T-cell (primary cell): Measurements from ENCODE around the gene CCDC69. TPM values are rescaled to one million over a fixed set of nuclear protein-coding genes. Genes with fewer than 3 reads are reported as not detected.

Source experiments
- ATAC-seq, 4 experiments: fragments of 200-7000 bp in 3 of 4; fragments of 150-1000 bp in 1 of 4; cut with Tn5 transposase; replicated peaks in 1 of 4; 1 replicate in 3 of 4; 2 replicates in 1 of 4; pipeline ENCODE4 v1.10.0; 2021; ENCODE audit warnings: moderate library complexity in 3 of 4, mild to moderate bottlenecking in 2 of 4, moderate number of reproducible peaks in 1 of 4
- CTCF ChIA-PET, 2 donors: fragments of 300-600 bp; sonication (Branson Sonifier 250); formaldehyde crosslinking; loops; one replicate each; lab custom pipeline; 2022; ENCODE audit warnings: antibody characterized with exemption in 2 of 2; lab: Charles Lee
- POLR2A ChIA-PET, 2 donors: fragments of 300-600 bp; sonication (Branson Sonifier 250); formaldehyde crosslinking; loops; one replicate each; lab custom pipeline; 2022; ENCODE audit warnings: antibody characterized with exemption in 2 of 2; lab: Charles Lee
- DNase-seq, 35 experiments: peaks; one replicate each; pipeline versions ENCODE4 v3.0.0 to v3.0.0-alpha.2; 2013 to 2023
- H3K27ac ChIP-seq: one replicate; pipeline ENCODE4 v1.5.1; 2013; ENCODE audit warnings: low read length
- H3K27me3 ChIP-seq, 2 experiments: replicated peaks in 1 of 2; 1 replicate in 1 of 2; 2 replicates in 1 of 2; pipeline versions ENCODE4 v1.6.1 to v1.7.0; 2013; ENCODE audit warnings: low read length in 1 of 2, mixed read lengths in 1 of 2; ENCODE audit not compliant: control insufficient read depth in 2 of 2, insufficient read depth in 2 of 2; ENCODE audit errors: extremely low read depth in 1 of 2
- H3K36me3 ChIP-seq, 2 donors: 1 replicate in 1 of 2; 2 replicates in 1 of 2; pipeline versions ENCODE4 v1.6.1 to v1.7.0; 2013; ENCODE audit warnings: low read length in 1 of 2; ENCODE audit not compliant: control insufficient read depth in 2 of 2, insufficient read depth in 1 of 2; ENCODE audit errors: extremely low read depth in 1 of 2
- H3K4me1 ChIP-seq, 2 experiments: 1 replicate in 1 of 2; 2 replicates in 1 of 2; pipeline versions ENCODE4 v1.6.1 to v1.7.0; 2013; ENCODE audit warnings: low read length in 2 of 2, mixed read lengths in 1 of 2; ENCODE audit not compliant: insufficient read depth in 2 of 2, control insufficient read depth in 1 of 2; ENCODE audit errors: extremely low read depth in 1 of 2
- H3K4me3 ChIP-seq, 2 donors: 1 replicate in 1 of 2; 2 replicates in 1 of 2; pipeline versions ENCODE4 v1.5.1 to v1.7.0; 2013; ENCODE audit warnings: mild to moderate bottlenecking in 2 of 2, low read length in 1 of 2, moderate library complexity in 1 of 2; ENCODE audit not compliant: control insufficient read depth in 1 of 2; ENCODE audit errors: extremely low read depth in 1 of 2
- H3K9me3 ChIP-seq: 2 replicates; pipeline ENCODE4 v1.7.0; 2013
- H3K27ac Mint-ChIP-seq, 2 donors: one replicate each; pipeline ENCODE4 v1.8.0; 2020 to 2021; ENCODE audit warnings: mild to moderate bottlenecking in 2 of 2, mixed read lengths in 2 of 2
- H3K27me3 Mint-ChIP-seq, 2 donors: one replicate each; pipeline ENCODE4 v1.8.0; 2021 to 2022; ENCODE audit warnings: mixed read lengths in 2 of 2
- H3K36me3 Mint-ChIP-seq: one replicate; pipeline ENCODE4 v1.8.0; 2021; ENCODE audit warnings: mixed read lengths
- H3K4me1 Mint-ChIP-seq, 3 donors: one replicate each; pipeline ENCODE4 v1.8.0; 2020 to 2022; ENCODE audit warnings: mixed read lengths in 3 of 3, mild to moderate bottlenecking in 1 of 3
- H3K4me3 Mint-ChIP-seq, 3 donors: one replicate each; pipeline ENCODE4 v1.8.0; 2020 to 2022; ENCODE audit warnings: mild to moderate bottlenecking in 3 of 3, mixed read lengths in 3 of 3, moderate library complexity in 3 of 3
- H3K9me3 Mint-ChIP-seq, 3 donors: one replicate each; pipeline ENCODE4 v1.8.0; 2020 to 2022; ENCODE audit warnings: mixed read lengths in 3 of 3
- WGBS: methylation state at CpG from one replicate; pipeline ENCODE4 v1.1.5; 2013; ENCODE audit warnings: missing lambda C conversion rate; ENCODE audit not compliant: insufficient coverage; 5-methylcytosine and 5-hydroxymethylcytosine counted together
- total RNA-seq, 35 experiments: library from RNA in 6 of 35; stranded (reverse) in 6 of 35; fragments of 120-200 nt in 1 of 35; gene quantifications; one replicate each; pipeline versions ENCODE4 v1.2.1 to v1.2.4 and lab custom pipeline; 2013 to 2026

The CCDC69 gene
- total RNA-seq (100 to 1,000 TPM in 1 of 5 donors, 10 to 100 TPM in 4; 86.3 to 112 (median 93.5) TPM), total RNA-seq (lab: John Stamatoyannopoulos, UW) (26.3 to 215 (median 131) reads per million in 29 experiments)
- total RNA-seq (2013), result 97.3 TPM

- Mint-ChIP-seq H3K4me1 (peaks cover 58 to 66% (median 59%) of the 10 kb centered on the region in 3 donors), H3K27ac (peak within 1 kb of the TSS; percentile 97 to 99), H3K36me3 (peaks cover 23% of the 10 kb centered on the region), H3K27me3 (no peaks in the 10 kb centered on the region), H3K9me3 (no peaks in the 10 kb centered on the region), H3K4me3 (peak within 1 kb of the TSS; percentile 87 to 94 (median 88))
- ATAC-seq (peak; percentile 56 to 65 (median 62)), DNase-seq (peak in 28 of 35 experiments; percentile 19 to 65 (median 38))
- peak within 1 kb of the TSS; percentile 94 for H3K27ac ChIP-seq
- WGBS, result under 1% methylated on average over 49 of the region's 58 CpGs
- H3K27me3 ChIP-seq, result no peaks in the 10 kb centered on the region
- ChIA-PET CTCF (interaction anchor here (0.6 to 4.7 kb wide), 11 partner anchors 10 to 98 kb away, joined by 3 to 28 read pairs (median 7); partner anchors contain the start of gene GM2A (in 2 of the 2)), POLR2A (interaction anchor here (0.6 to 2.4 kb wide), 8 partner anchors 9 to 53 kb away, joined by 3 to 19 read pairs (median 5); partner anchors contain the start of gene GM2A (in 1 of the 2))
- H3K4me1 ChIP-seq, result peaks cover 41 to 61% of the 10 kb centered on the region in 2 experiments
- H3K4me3 ChIP-seq, result peak within 1 kb of the TSS; percentile 87 to 95
- no peaks in the 10 kb centered on the region for H3K9me3 ChIP-seq
- peaks cover 2 to 9% of the 10 kb centered on the region in 2 donors for H3K36me3 ChIP-seq
These were observed at the start of gene CCDC69 for GRCh38 chr5:151223447-151224264. Gene CCDC69, minus strand, starts transcription at chr5:151224092. Its CDS starts 122 bp downstream, at chr5:151223970.

GRCh38 chr5:151271336-151271735 is 47.4 kb upstream of the CCDC69 start:
- ChIA-PET CTCF (no interaction called here), POLR2A (no interaction called here)
- no peak overlapping the region for H3K4me3 ChIP-seq
- H3K27ac Mint-ChIP-seq, result no peak overlapping the region
- DNase-seq (no peak), ATAC-seq (no peak)
- no peaks in the 10 kb centered on the region for H3K4me1 Mint-ChIP-seq
- H3K27me3 ChIP-seq, result no peaks in the 10 kb centered on the region
- peaks cover 25% of the 10 kb centered on the region for H3K36me3 Mint-ChIP-seq
- H3K27ac ChIP-seq, result no peak overlapping the region
- H3K4me1 ChIP-seq, result no peaks in the 10 kb centered on the region
- H3K27me3 Mint-ChIP-seq, result no peaks in the 10 kb centered on the region
- H3K36me3 ChIP-seq, result peaks cover 7 to 31% of the 10 kb centered on the region in 2 donors
- no peaks in the 10 kb centered on the region for H3K9me3 Mint-ChIP-seq
- H3K4me3 Mint-ChIP-seq, result no peak overlapping the region
- H3K9me3 ChIP-seq, result no peaks in the 10 kb centered on the region

GRCh38 chr5:151270599-151270998 is 46.7 kb upstream of the CCDC69 start:
- Histone ChIP-seq H3K4me3 (no peak overlapping the region), H3K4me1 (no peaks in the 10 kb centered on the region), H3K36me3 (peaks cover 7 to 32% of the 10 kb centered on the region in 2 donors), H3K27me3 (no peaks in the 10 kb centered on the region), H3K27ac (no peak overlapping the region), H3K9me3 (no peaks in the 10 kb centered on the region)
- no peaks in the 10 kb centered on the region for H3K27me3 Mint-ChIP-seq
- DNase-seq, result no peak
- no peak for ATAC-seq
- CTCF ChIA-PET, result no interaction called here
- POLR2A ChIA-PET, result no interaction called here
- H3K27ac Mint-ChIP-seq, result no peak overlapping the region
- H3K4me3 Mint-ChIP-seq, result no peak overlapping the region
- no peaks in the 10 kb centered on the region for H3K9me3 Mint-ChIP-seq
- WGBS, result no CpG with 5 or more reads among the region's 1 CpG
- H3K36me3 Mint-ChIP-seq, result peaks cover 31% of the 10 kb centered on the region
- no peaks in the 10 kb centered on the region for H3K4me1 Mint-ChIP-seq

GRCh38 chr5:151267491-151268260 is 43.8 kb upstream of the CCDC69 start:
- peaks cover 14 to 40% of the 10 kb centered on the region in 2 donors for H3K36me3 ChIP-seq
- H3K27ac Mint-ChIP-seq, result no peak overlapping the region
- H3K4me3 ChIP-seq, result no peak overlapping the region
- no peaks in the 10 kb centered on the region for H3K27me3 Mint-ChIP-seq
- H3K4me1 Mint-ChIP-seq, result peaks cover 0 to 10% (median 0%) of the 10 kb centered on the region in 3 donors
- no peaks in the 10 kb centered on the region for H3K27me3 ChIP-seq
- no peaks in the 10 kb centered on the region for H3K4me1 ChIP-seq
- DNase-seq, result no peak
- H3K9me3 ChIP-seq, result no peaks in the 10 kb centered on the region
- no peak overlapping the region for H3K27ac ChIP-seq
- 90% methylated on average over 7 of the region's 11 CpGs for WGBS
- H3K36me3 Mint-ChIP-seq, result peaks cover 52% of the 10 kb centered on the region
- ChIA-PET CTCF (interaction anchor here in 1 of 2 donors (0.7 kb wide), 1 partner anchor 227 kb away, joined by 4 read pairs; no protein-coding TSS in a partner anchor), POLR2A (no interaction called here)
- no peaks in the 10 kb centered on the region for H3K9me3 Mint-ChIP-seq
- ATAC-seq, result no peak
- H3K4me3 Mint-ChIP-seq, result no peak overlapping the region

- CTCF ChIA-PET, result interaction anchor here in 1 of 2 donors (1.1 kb wide), 1 partner anchor 183 kb away, joined by 3 read pairs; the partner anchor contains the start of gene SLC36A1
- no peaks in the 10 kb centered on the region for H3K27me3 ChIP-seq
- no peak overlapping the region for H3K4me3 ChIP-seq
- Mint-ChIP-seq H3K4me1 (peaks cover 0 to 14% (median 1%) of the 10 kb centered on the region in 3 donors), H3K27me3 (no peaks in the 10 kb centered on the region), H3K9me3 (no peaks in the 10 kb centered on the region), H3K27ac (peak overlapping the region in 1 of 2 donors; percentile 34), H3K4me3 (no peak overlapping the region), H3K36me3 (peaks cover 70% of the 10 kb centered on the region)
- ATAC-seq (no peak), DNase-seq (no peak)
- no peak overlapping the region for H3K27ac ChIP-seq
- no peaks in the 10 kb centered on the region for H3K9me3 ChIP-seq
- peaks cover 12 to 34% of the 10 kb centered on the region in 2 donors for H3K36me3 ChIP-seq
- POLR2A ChIA-PET, result no interaction called here
- H3K4me1 ChIP-seq, result no peaks in the 10 kb centered on the region
- no CpG with 5 or more reads among the region's 1 CpG for WGBS
These were observed 40.2 kb upstream of the CCDC69 start for GRCh38 chr5:151264113-151264512.

- POLR2A ChIA-PET, result no interaction called here
- no peaks in the 10 kb centered on the region for H3K4me1 ChIP-seq
- H3K36me3 ChIP-seq, result peaks cover 7 to 21% of the 10 kb centered on the region in 2 donors
- Mint-ChIP-seq H3K4me1 (peaks cover 0 to 24% (median 12%) of the 10 kb centered on the region in 3 donors), H3K4me3 (no peak overlapping the region), H3K27me3 (no peaks in the 10 kb centered on the region), H3K9me3 (no peaks in the 10 kb centered on the region), H3K27ac (no peak overlapping the region), H3K36me3 (peaks cover 62% of the 10 kb centered on the region)
- WGBS, result 95% methylated on average over 3 of the region's 3 CpGs
- no peak for DNase-seq
- no peaks in the 10 kb centered on the region for H3K27me3 ChIP-seq
- no peak overlapping the region for H3K27ac ChIP-seq
- ATAC-seq, result no peak
- CTCF ChIA-PET, result no interaction called here
- H3K4me3 ChIP-seq, result no peak overlapping the region
- no peaks in the 10 kb centered on the region for H3K9me3 ChIP-seq
These were observed 38.6 kb upstream of the CCDC69 start for GRCh38 chr5:151262532-151262931.
